ENCODE measurements around the gene GRIK1.

Gene GRIK1

DNA sequence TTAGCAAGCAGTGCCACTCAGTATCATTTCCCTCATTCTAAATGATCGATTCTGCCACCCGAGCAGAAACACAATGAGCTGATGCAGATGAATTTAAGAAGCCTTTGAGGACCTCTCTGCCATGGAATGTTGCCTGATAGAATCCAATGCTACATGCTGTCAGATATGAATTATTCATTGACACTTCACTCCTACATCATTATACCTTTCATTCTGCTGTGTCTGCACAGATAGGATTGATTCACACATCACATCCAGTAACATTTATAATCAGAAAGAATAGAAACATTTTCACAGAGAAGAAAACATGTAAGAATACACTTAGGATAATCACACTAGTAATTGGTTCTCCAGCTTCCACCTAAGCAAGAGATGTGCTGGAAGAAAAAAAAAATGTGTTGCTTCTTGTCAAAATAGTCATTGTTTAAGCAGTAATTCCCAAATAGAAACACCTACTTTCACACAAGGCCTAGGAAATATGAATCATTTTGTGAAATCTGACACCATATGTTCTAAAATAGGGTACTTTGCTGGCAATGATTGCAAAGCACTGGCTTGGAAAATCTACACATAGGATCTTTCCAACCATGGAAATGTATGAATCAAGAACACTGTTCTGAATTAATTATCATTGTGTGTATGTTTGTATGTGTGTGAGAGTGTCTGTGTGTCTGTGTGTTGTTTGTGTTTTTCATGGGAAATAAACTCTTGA lies 110.1 kb downstream of the GRIK1 start:
- DNase-seq (ENCODE audit: extremely low read depth, insufficient read length), result no peak
- Histone ChIP-seq H3K36me3 (ENCODE audit: control insufficient read depth, insufficient read depth, low read length) (no peaks in the 10 kb centered on the region), H3K27me3 (replicated peaks; ENCODE audit: control insufficient read depth, insufficient read depth, low read length) (no peaks in the 10 kb centered on the region), H3K4me3 (replicated peaks; ENCODE audit: low read depth, low read length) (no peak overlapping the region)
- TF ChIP-seq, protein P1, sequence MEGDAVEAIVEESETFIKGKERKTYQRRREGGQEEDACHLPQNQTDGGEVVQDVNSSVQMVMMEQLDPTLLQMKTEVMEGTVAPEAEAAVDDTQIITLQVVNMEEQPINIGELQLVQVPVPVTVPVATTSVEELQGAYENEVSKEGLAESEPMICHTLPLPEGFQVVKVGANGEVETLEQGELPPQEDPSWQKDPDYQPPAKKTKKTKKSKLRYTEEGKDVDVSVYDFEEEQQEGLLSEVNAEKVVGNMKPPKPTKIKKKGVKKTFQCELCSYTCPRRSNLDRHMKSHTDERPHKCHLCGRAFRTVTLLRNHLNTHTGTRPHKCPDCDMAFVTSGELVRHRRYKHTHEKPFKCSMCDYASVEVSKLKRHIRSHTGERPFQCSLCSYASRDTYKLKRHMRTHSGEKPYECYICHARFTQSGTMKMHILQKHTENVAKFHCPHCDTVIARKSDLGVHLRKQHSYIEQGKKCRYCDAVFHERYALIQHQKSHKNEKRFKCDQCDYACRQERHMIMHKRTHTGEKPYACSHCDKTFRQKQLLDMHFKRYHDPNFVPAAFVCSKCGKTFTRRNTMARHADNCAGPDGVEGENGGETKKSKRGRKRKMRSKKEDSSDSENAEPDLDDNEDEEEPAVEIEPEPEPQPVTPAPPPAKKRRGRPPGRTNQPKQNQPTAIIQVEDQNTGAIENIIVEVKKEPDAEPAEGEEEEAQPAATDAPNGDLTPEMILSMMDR (IDR thresholded peaks at IDR 0.05; ENCODE audit: insufficient read depth, low read length, poor library complexity, severe bottlenecking), result no peak

DNA sequence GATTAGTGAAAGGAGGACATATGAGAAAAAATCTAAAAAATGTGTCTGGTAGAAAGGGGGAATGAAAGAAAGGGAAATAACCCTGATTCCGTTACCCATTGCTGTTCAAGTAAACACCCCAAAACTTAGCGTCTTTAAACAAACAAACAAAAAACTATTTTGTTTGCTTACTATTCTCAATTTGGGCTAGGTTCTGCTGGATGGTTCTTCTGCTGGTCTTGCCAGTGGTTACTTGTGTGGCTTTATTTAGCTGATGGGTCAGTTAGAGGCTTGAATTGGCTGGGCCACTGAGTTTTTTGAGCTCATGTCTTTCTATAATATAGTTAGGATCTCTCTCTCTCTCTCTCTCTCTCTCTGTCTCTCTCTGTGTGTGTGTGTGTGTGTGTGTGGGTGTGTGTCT lies 112.1 kb downstream of the GRIK1 start:
- Histone ChIP-seq H3K27me3 (replicated peaks; ENCODE audit: control insufficient read depth, insufficient read depth, low read length) (no peaks in the 10 kb centered on the region), H3K4me3 (replicated peaks; ENCODE audit: low read depth, low read length) (no peak overlapping the region), H3K36me3 (ENCODE audit: control insufficient read depth, insufficient read depth, low read length) (no peaks in the 10 kb centered on the region)
- DNase-seq (ENCODE audit: extremely low read depth, insufficient read length), result no peak
- TF ChIP-seq, protein P1 (IDR thresholded peaks at IDR 0.05; ENCODE audit: insufficient read depth, low read length, poor library complexity, severe bottlenecking), result no peak

DNA sequence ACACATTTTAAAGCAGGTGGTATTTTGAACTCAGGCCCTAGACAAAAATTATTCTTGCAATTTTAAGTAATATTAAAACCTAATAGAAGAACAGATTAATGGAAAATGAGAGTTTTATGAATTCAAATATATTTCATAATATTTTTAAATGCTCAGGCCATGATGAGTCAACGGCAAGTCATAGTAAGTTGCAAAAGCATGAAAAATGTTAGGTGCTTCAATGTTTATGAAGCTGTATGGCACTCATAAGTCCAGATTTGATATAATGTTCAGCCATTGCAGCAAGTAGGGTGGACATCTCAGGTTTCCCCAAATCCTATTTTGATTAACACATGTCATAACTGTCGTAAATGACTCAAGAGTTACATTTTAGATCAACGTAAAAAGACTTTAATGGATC lies 112.6 kb downstream of the GRIK1 start:
- no peaks in the 10 kb centered on the region for H3K27me3 ChIP-seq (replicated peaks; ENCODE audit: control insufficient read depth, insufficient read depth, low read length)
- DNase-seq (ENCODE audit: extremely low read depth, insufficient read length), result no peak
- no peak overlapping the region for H3K4me3 ChIP-seq (replicated peaks; ENCODE audit: low read depth, low read length)
- TF ChIP-seq, protein P1 (IDR thresholded peaks at IDR 0.05; ENCODE audit: insufficient read depth, low read length, poor library complexity, severe bottlenecking), result no peak
- no peaks in the 10 kb centered on the region for H3K36me3 ChIP-seq (ENCODE audit: control insufficient read depth, insufficient read depth, low read length)

DNA sequence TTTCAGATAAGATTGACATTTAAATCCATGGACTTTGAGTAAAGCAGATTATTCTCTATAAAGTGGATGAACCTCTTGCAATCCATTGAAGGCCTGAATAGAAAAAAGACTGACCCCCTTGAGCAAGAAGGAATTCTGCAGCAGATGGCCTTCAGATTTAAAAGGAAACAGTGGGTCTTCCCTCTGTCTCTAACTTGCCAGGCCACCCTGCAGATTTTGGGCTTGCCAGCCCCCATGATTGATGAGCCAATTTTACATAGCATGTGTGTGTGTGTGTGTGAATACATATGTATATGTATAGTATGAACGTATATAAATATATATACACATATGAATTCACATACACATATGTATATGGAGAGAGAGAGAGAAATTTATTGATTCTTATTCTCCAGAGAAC lies 113.4 kb downstream of the GRIK1 start:
- no peak for DNase-seq (ENCODE audit: extremely low read depth, insufficient read length)
- H3K27me3 ChIP-seq (replicated peaks; ENCODE audit: control insufficient read depth, insufficient read depth, low read length), result no peaks in the 10 kb centered on the region
- TF ChIP-seq, protein P1 (IDR thresholded peaks at IDR 0.05; ENCODE audit: insufficient read depth, low read length, poor library complexity, severe bottlenecking), result no peak
- no peak overlapping the region for H3K4me3 ChIP-seq (replicated peaks; ENCODE audit: low read depth, low read length)
- no peaks in the 10 kb centered on the region for H3K36me3 ChIP-seq (ENCODE audit: control insufficient read depth, insufficient read depth, low read length)

DNA sequence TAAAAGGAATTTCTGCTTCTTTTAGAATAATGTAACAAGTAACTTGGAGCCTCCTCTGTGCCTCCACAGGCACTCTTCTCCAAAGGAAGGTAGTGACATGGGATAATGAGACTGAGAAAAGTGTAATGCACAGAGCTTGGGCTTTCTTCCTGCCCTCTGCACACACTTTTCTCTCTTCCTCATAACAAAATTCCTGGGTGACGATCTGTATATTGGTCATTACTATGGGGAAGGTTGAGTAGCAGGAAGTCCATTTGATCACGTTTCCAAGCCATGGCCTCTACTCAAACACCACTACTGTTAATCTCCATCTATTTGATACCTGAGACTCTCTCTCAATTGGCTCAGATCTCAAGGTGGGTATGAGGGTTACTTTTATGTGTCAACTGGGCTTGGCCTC lies 113.9 kb downstream of the GRIK1 start:
- TF ChIP-seq, protein P1 (IDR thresholded peaks at IDR 0.05; ENCODE audit: insufficient read depth, low read length, poor library complexity, severe bottlenecking), result no peak
- Histone ChIP-seq H3K36me3 (ENCODE audit: control insufficient read depth, insufficient read depth, low read length) (no peaks in the 10 kb centered on the region), H3K4me3 (replicated peaks; ENCODE audit: low read depth, low read length) (no peak overlapping the region)

DNA sequence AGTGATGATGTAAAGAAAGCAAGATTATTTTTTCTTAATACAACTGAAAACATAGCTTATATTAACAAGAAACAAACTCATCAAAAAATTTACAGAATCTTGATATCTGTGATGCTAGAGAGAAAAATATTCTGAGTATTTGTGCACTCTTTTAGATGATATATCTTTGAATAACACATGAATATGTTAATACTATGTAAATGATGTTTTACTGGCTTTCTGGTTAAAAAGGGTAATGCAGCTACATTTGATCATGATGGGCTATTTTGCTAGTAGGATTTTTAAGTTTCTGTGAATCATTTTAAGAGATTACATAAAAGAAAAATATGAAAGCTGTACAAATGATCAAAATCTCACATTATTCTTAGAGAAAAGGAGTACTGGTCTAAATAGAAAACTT lies 114.5 kb downstream of the GRIK1 start:
- no peak overlapping the region for H3K4me3 ChIP-seq (replicated peaks; ENCODE audit: low read depth, low read length)
- DNase-seq (ENCODE audit: extremely low read depth, insufficient read length), result no peak
- no peaks in the 10 kb centered on the region for H3K27me3 ChIP-seq (replicated peaks; ENCODE audit: control insufficient read depth, insufficient read depth, low read length)
- TF ChIP-seq, protein P1 (IDR thresholded peaks at IDR 0.05; ENCODE audit: insufficient read depth, low read length, poor library complexity, severe bottlenecking), result no peak
- no peaks in the 10 kb centered on the region for H3K36me3 ChIP-seq (ENCODE audit: control insufficient read depth, insufficient read depth, low read length)

More for the DNA sequence above, 113.9 kb downstream of the GRIK1 start:
- no peaks in the 10 kb centered on the region for H3K27me3 ChIP-seq (replicated peaks; ENCODE audit: control insufficient read depth, insufficient read depth, low read length)
- no peak for DNase-seq (ENCODE audit: extremely low read depth, insufficient read length)
